Left ventricle myocardium inferior (tissue), 1 donor: ENCODE measurements around the gene ASCL3. TPM values are rescaled to one million over a fixed set of nuclear protein-coding genes. Genes with fewer than 3 reads are reported as not detected.
A peak's percentile ranks its signal among the peaks of the same experiment; 100 is the strongest.

Source experiments
- DNase-seq: peaks from one replicate; pipeline ENCODE4 v3.0.0-alpha.2; 2020
- H3K27ac ChIP-seq: fragments of 200-600 bp; replicated peaks from 2 replicates; pipeline ENCODE4 v1.8.0; 2021
- H3K27me3 ChIP-seq: fragments of 200-600 bp; 2 replicates; pipeline ENCODE4 v1.8.0; 2021; ENCODE audit warnings: low read depth
- H3K36me3 ChIP-seq: fragments of 200-600 bp; 2 replicates; pipeline ENCODE4 v1.8.0; 2021
- H3K4me1 ChIP-seq: fragments of 200-600 bp; 2 replicates; pipeline ENCODE4 v1.8.0; 2021
- H3K4me3 ChIP-seq: fragments of 200-600 bp; 2 replicates; pipeline ENCODE4 v1.8.0; 2021; ENCODE audit warnings: mild to moderate bottlenecking, moderate library complexity
- H3K9me3 ChIP-seq: fragments of 200-600 bp; replicated peaks from 2 replicates; pipeline ENCODE4 v1.8.0; 2021
- CTCF ChIP-seq: fragments of 200-600 bp; IDR thresholded peaks from 2 replicates; pipeline ENCODE4 v1.8.0; 2021; ENCODE audit warnings: antibody characterized with exemption, mild to moderate bottlenecking, borderline replicate concordance
- intact Hi-C: fragments of 100-400 bp; cut with micrococcal nuclease; formaldehyde crosslinking; loops from one replicate; pipeline ENCODE4 v1.11.0; 2022
- total RNA-seq: library from RNA; stranded (reverse); fragmentation: NEBNext Ultra II Directional; extraction: Animal tissue kit (Norgen Biotek cat#: 25700); gene quantifications from one replicate; pipeline ENCODE4 v1.2.1, GENCODE V29; 2021
- donor health status: DM: no; HTN: yes; CAD: no; lungs with severe emphysema.

Gene ASCL3
- total RNA-seq, 1 donor from 2014 or later, result not detected

DNA sequence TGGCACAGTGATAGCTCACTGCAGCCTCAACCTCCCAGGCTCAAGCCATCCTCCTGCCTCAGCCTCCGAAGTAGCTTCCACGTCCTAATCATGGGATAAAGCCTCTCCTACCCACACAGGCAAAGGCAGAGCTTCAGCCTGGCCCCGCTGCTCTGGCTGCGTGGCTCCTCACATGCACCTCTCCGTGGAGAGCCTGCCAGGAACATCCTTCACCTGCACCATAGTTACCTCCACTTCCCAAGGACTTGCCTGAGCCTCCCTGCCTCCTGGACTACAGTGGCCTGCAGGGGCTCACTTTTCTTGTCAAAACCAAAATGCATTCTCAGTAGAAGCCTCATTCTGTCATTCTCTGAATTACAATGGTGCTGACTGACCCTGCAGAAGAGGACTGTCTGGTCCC lies 16.6 kb downstream of the ASCL3 start:
- Histone ChIP-seq H3K36me3 (peaks cover 31% of the 10 kb centered on the region), H3K4me1 (no peaks in the 10 kb centered on the region), H3K27me3 (no peaks in the 10 kb centered on the region), H3K4me3 (no peak overlapping the region), H3K27ac (no peak overlapping the region), H3K9me3 (no peaks in the 10 kb centered on the region)
- TF ChIP-seq CTCF, result no peak
- intact Hi-C loops, result no loop called here
- no peak for DNase-seq

DNA sequence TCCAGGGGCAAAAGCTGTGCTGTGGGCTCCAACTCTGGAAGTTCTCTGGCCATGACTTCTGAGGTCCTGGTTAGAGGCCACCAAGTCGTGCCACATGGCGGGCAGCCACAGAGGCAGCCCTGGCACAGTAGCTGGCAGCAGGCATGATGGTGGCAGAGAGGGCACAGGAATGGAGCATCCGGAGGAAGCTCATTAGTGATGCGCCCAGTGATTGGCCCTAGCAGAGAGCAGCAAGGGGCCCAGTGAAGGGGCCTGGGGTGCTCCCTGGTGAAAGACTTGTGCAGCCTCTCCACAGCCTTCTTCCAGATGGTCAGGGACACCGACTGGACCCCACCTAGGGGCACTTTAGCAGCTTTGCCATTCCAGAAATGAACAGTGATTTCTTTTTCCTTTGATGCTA lies 17.1 kb downstream of the ASCL3 start:
- intact Hi-C loops, result no loop called here
- Histone ChIP-seq H3K27ac (no peak overlapping the region), H3K36me3 (peaks cover 37% of the 10 kb centered on the region), H3K4me3 (no peak overlapping the region), H3K27me3 (no peaks in the 10 kb centered on the region), H3K4me1 (no peaks in the 10 kb centered on the region), H3K9me3 (no peaks in the 10 kb centered on the region)
- DNase-seq, result no peak
- TF ChIP-seq CTCF, result no peak

DNA sequence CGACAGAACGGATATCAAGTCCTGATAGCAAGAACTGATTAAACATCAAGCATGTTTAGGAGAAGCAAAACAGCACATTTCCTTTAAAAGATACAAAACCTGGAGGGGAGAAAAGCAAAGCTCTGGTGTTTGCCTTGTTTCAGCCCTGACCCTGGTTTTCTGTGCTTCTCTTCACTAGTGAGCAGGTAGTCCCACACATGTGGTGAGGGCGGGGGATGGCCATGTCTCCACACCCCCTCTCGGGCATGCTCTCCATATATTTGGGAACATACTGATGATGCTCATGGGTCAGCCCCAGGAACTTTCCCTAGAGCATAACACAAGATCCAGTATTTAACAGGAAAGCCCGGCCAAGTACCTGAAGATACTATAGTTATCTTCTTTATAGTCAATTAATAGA lies 20.1 kb downstream of the ASCL3 start:
- Histone ChIP-seq H3K4me3 (no peak overlapping the region), H3K27me3 (no peaks in the 10 kb centered on the region), H3K9me3 (no peaks in the 10 kb centered on the region), H3K4me1 (peaks cover 3% of the 10 kb centered on the region), H3K27ac (no peak overlapping the region), H3K36me3 (peaks cover 67% of the 10 kb centered on the region)
- intact Hi-C loops, result no loop called here
- DNase-seq, result no peak
- no peak for TF ChIP-seq CTCF

- intact Hi-C loops, result no loop called here
- Histone ChIP-seq H3K4me1 (peaks cover 41% of the 10 kb centered on the region), H3K27me3 (no peaks in the 10 kb centered on the region), H3K4me3 (no peak overlapping the region), H3K27ac (peak overlapping the region; percentile 22), H3K9me3 (no peaks in the 10 kb centered on the region), H3K36me3 (peaks cover 61% of the 10 kb centered on the region)
- no peak for TF ChIP-seq CTCF
- no peak for DNase-seq
Observed at GRCh38 chr11:8917157-8917825, 25.5 kb downstream of the ASCL3 start.

GRCh38 chr11:8914661-8915018 lies 28.2 kb downstream of the ASCL3 start:
- no peaks in the 10 kb centered on the region for H3K9me3 ChIP-seq
- H3K36me3 ChIP-seq, result peaks cover 34% of the 10 kb centered on the region
- DNase-seq, result no peak
- peak overlapping the region; percentile 43 for H3K4me3 ChIP-seq
- no peak for TF ChIP-seq CTCF
- peak overlapping the region; percentile 76 for H3K27ac ChIP-seq
- intact Hi-C loops, result no loop called here
- no peaks in the 10 kb centered on the region for H3K27me3 ChIP-seq
- H3K4me1 ChIP-seq, result peaks cover 61% of the 10 kb centered on the region
